Measurements from ENCODE around the gene SSTR4. TPM values are rescaled to one million over a fixed set of nuclear protein-coding genes. Genes with fewer than 3 reads are reported as not detected.

Gene SSTR4
- total RNA-seq, 4 donors from 2014 or later = not detected

GRCh38 chr20:23069108-23069507 lies 34.0 kb downstream of the SSTR4 start:
- TF ChIP-seq, protein P1, sequence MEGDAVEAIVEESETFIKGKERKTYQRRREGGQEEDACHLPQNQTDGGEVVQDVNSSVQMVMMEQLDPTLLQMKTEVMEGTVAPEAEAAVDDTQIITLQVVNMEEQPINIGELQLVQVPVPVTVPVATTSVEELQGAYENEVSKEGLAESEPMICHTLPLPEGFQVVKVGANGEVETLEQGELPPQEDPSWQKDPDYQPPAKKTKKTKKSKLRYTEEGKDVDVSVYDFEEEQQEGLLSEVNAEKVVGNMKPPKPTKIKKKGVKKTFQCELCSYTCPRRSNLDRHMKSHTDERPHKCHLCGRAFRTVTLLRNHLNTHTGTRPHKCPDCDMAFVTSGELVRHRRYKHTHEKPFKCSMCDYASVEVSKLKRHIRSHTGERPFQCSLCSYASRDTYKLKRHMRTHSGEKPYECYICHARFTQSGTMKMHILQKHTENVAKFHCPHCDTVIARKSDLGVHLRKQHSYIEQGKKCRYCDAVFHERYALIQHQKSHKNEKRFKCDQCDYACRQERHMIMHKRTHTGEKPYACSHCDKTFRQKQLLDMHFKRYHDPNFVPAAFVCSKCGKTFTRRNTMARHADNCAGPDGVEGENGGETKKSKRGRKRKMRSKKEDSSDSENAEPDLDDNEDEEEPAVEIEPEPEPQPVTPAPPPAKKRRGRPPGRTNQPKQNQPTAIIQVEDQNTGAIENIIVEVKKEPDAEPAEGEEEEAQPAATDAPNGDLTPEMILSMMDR (IDR thresholded peaks at IDR 0.05; ENCODE audit: low read depth) = no peak

GRCh38 chr20:23071398-23071797 lies 36.3 kb downstream of the SSTR4 start:
- TF ChIP-seq, protein P1 (IDR thresholded peaks at IDR 0.05; ENCODE audit: low read depth) = no peak

DNA sequence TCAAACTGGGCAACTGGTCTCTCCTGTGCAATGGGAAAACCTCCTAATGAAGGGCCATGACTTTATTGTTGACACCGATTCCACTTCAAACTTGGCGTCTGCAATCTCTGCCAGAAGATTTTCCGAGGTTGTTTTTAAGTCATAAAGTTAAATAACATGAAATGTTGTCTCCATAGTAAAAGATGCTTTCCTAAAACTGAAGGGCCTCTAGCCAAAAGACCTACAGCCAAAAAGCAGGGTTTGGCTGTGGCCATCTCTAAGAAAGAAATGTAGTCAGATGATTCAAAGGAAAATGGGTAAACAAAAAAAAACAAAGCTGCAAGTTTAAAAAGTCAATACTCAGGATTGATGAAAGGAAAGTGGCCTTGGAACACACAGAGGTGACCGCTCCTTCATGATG lies 36.9 kb downstream of the SSTR4 start:
- TF ChIP-seq, protein P1 (IDR thresholded peaks at IDR 0.05; ENCODE audit: low read depth) = no peak

DNA sequence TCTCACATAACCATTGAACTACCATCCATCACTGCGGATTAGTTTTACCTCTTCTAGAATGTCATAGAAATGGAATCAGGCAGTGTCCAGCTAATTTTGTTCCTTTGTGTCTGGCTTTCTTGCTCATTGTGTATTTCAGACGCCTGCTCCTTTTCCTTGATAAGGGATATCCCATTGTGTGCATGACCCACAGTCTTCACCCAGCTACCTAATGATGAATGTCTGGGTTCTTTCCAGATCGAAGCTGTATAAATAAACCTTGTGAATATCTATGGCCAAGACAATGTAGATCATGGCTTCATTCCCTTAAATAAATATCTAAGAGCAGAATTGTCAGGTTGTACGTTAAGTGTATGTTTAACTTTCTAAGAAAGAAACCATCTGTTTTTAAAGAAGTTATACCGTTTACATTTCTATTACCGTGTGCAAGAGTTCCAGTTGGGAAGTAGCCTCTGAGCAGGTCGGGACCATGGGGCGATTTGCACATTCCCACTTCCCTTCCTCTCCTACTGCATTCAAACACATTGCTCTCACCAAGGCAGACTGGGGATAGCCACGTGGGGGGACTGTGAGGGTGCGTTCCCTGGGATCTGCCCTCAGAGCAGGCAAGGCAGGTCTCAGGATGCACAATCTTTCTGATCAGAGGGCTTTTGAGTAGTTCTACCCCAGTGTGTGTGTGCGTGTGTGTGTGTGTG lies 37.9 kb downstream of the SSTR4 start:
- TF ChIP-seq, protein P1 (IDR thresholded peaks at IDR 0.05; ENCODE audit: low read depth) = no peak

- TF ChIP-seq, protein P1 (IDR thresholded peaks at IDR 0.05; ENCODE audit: low read depth) = no peak
Observed at GRCh38 chr20:23074052-23074451, 38.9 kb downstream of the SSTR4 start.

DNA sequence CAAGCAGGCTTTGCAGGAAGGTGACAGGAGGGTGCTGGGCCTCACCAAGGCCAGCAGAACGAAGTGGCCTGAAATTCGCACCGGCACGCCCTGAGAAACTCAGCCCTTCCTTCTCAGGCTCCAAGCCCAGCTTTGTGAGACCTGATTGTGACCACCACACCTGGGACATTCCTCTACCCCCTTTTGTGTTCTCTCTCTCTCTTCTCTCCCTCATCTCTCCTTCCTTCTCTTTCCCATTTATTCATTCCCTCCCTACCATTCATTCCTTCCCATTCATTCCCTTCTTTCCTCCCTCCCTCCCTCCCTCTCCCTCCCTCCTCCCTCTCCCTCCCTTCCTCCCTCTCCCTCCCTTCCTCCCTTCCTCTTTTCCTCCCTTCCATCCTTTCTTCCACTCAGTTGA lies 42.2 kb downstream of the SSTR4 start:
- TF ChIP-seq, protein P1 (IDR thresholded peaks at IDR 0.05; ENCODE audit: low read depth) = no peak

GRCh38 chr20:23078351-23079015 lies 43.4 kb downstream of the SSTR4 start:
- TF ChIP-seq, protein P1 (IDR thresholded peaks at IDR 0.05; ENCODE audit: low read depth) = no peak

Data from subcutaneous adipose tissue (tissue), 4 donors.